Epithelial cell of prostate (primary cell): ENCODE results near the gene GLP2R.
"Not testable (repeated sequence)": the region's sequence is repeated elsewhere in the genome, so short reads cannot be mapped to it uniquely, and the experiment has no call there.

ENCODE experiments used
- DNase-seq: peaks from one replicate; pipeline ENCODE4 v3.0.0-alpha.2; 2011; ENCODE audit warnings: low read depth, low spot score
- H3K27ac ChIP-seq: fragments of 450-650 bp; 2 replicates; pipeline ENCODE4 v1.5.1; 2017; ENCODE audit warnings: mild to moderate bottlenecking

The GLP2R gene

GRCh38 chr17:9825641-9826150 lies at the start of gene GLP2R:
GLP2R (plus strand) TSS chr17:9825924; CDS start chr17:9826064, 140 bp downstream.
- H3K27ac ChIP-seq: no peak within 1 kb of the TSS
- DNase-seq: no peak

- no peak for DNase-seq
- no peak overlapping the region for H3K27ac ChIP-seq
These were observed 48.8 kb upstream of the GLP2R start for GRCh38 chr17:9776911-9777310.

- no peak overlapping the region for H3K27ac ChIP-seq
- no peak for DNase-seq
These were observed 45.2 kb upstream of the GLP2R start for GRCh38 chr17:9780552-9780951.

DNA sequence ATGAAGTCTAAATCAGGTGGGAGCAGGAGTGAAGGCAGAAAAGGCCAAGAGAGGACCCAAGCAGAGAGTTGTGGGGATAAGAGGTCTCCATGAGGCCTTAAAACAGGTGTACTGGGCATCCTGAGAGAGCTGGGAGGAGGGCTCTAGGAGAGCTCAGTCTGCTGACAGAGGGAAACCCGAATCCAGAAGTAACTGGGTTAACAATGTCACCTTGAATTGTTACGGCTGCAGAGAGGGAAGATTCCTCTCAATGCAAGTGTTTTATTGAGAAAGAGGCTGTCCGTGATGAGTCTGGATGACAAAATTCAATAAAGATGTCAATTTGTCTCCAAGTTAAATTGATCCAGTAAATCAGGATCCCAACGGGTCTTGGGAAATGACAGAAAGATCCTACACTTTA lies 42.7 kb upstream of the GLP2R start:
- no peak overlapping the region for H3K27ac ChIP-seq
- DNase-seq: no peak

DNA sequence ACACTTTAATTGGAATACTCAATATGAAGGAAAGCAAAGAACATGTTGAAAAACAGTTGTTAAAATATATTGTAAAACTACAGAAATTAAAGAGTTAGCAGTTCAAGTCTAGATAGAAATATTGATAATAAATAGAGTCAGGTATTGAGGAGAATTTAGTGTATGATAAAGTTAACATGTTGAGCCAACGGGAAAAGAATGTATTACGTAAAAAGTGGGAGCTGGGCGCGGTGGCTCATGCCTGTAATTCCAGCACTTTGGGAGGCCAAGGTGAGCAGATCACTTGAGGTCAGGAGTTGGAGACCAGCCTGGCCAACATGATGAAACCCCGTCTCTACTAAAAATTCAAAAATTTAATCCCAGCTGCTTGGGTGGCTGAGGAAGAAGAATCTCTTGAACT lies 42.3 kb upstream of the GLP2R start:
- not testable (repeated sequence) for H3K27ac ChIP-seq, DNase-seq

DNA sequence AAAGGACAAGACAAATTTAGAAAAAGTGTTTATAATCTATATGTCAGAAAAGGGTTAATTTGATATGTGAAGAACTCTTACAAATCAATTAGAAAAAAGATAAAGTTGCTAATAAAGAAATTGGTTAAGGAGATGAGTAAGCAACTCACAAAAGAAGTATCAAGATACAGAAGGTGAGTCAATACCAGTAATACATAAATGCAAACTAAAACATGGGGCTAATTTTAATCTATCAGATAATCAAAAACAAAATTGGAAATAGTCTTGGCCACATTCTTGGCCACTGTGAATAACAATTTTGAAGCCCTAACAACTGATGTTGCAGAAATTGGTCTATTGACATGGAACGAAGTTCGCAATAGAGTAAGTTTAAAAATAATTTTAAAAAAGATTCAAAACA lies 41.2 kb upstream of the GLP2R start:
- no peak overlapping the region for H3K27ac ChIP-seq
- DNase-seq: no peak

- H3K27ac ChIP-seq: no peak overlapping the region
- no peak for DNase-seq
These were observed 37.1 kb upstream of the GLP2R start for GRCh38 chr17:9788601-9789000.

- DNase-seq: no peak
- H3K27ac ChIP-seq: no peak overlapping the region
These were observed 35.4 kb upstream of the GLP2R start for GRCh38 chr17:9790316-9790715.

GRCh38 chr17:9790889-9791876 lies 34.5 kb upstream of the GLP2R start, which contains the start of gene DHRS7C:
DHRS7C (minus strand) TSS chr17:9791592; CDS start chr17:9791284, 308 bp downstream.
- DNase-seq: no peak
- H3K27ac ChIP-seq: no peak within 1 kb of the TSS

DNA sequence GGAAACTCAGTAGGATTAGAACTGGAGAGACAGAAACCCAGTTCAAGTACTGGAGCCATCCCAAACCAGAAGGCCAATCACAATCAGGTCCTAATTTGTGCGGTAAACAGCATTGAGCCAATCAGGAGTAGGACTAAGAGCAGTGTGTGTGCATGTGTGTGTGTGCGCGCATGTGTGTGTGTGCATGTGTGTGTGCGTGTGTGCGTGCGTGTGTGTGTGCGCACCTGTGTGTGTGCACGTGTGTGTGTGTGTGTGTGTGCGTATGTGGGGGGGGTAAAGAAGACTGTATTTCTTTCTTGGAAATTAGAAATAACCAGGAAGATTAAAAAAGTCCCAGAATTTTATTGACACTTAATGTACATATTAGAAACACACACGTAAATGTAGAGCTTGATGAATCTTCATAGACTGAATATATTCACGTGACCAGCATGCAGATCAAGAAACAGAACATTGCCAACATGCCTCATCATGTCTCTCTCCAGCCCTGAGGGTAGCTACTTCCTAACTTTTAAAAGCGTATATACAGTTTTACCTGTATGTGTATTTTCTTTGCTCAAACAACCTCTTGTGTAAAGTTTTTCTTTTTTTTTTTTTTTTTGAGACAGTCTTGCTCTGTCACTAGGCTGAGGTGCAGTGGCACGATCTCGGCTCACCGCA lies 33.4 kb upstream of the GLP2R start:
- H3K27ac ChIP-seq: no peak overlapping the region
- no peak for DNase-seq

GRCh38 chr17:9798008-9798407 lies 27.7 kb upstream of the GLP2R start:
- H3K27ac ChIP-seq: no peak overlapping the region
- DNase-seq: no peak

- no peak overlapping the region for H3K27ac ChIP-seq
- no peak for DNase-seq
These were observed 27.0 kb upstream of the GLP2R start for GRCh38 chr17:9798724-9799123.

DNA sequence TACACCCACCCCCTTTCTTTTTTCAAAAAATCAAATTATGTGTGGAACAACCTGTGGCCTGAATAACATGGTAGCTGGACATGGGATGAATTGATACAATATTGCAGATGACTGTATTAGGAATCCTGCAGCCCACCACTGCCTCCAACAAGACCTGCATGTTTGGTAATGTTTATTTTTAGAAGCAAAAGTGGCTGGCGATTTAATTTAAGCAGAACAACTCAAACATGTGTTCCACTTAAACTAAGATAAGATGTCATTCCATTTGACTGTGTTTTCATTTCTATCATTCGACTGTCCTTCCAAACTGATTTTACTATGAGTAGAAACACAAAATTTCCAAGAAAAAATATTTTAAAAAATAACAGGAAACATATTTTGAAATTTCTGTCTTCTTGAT lies 24.2 kb upstream of the GLP2R start:
- no peak overlapping the region for H3K27ac ChIP-seq
- DNase-seq: no peak

DNA sequence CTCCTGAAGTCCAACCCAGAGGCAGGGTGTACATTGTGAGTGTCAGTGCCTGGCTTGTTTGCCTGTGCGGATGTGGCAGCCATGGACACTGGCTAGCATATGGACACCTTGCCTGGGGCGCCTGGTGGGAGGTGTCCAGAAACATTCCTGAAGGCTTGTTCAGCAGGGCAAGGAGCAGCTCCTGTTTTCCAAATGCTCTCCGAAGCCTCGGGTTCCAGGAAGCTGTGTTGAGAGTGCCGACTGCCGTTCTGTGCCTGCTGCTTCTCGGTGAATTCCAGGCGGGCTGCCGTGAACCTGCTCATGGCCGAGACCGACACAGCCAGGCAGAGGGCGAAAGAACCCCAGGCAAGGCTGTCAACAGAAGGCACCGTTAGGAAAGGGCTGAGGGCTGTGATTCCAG lies 23.4 kb upstream of the GLP2R start:
- DNase-seq: no peak
- no peak overlapping the region for H3K27ac ChIP-seq

- no peak overlapping the region for H3K27ac ChIP-seq
- DNase-seq: no peak
These were observed 23.0 kb upstream of the GLP2R start for GRCh38 chr17:9802697-9803096.

- no peak overlapping the region for H3K27ac ChIP-seq
- DNase-seq: no peak
These were observed 20.0 kb upstream of the GLP2R start for GRCh38 chr17:9805769-9806168.

DNA sequence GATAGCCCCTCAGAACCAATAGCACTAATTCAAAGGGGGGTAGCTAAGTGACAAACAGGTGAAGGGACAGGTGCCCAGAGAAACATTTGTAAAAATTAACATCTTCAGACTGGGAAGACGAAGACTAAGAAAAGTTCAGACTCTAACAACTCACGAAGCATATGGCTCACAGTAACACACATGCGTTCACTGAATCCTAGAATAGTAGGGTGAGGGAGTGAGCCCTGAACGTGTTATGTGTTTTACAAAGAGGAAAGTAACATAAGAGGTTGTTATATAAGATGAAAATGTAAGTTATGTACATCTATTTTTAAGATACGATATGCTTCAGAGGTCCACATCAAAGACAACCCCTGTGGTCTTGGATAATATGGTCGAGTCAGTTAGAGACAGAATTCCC lies 19.0 kb upstream of the GLP2R start:
- DNase-seq: no peak
- H3K27ac ChIP-seq: no peak overlapping the region

GRCh38 chr17:9809409-9809808 lies 16.3 kb upstream of the GLP2R start:
- no peak overlapping the region for H3K27ac ChIP-seq
- DNase-seq: no peak

DNA sequence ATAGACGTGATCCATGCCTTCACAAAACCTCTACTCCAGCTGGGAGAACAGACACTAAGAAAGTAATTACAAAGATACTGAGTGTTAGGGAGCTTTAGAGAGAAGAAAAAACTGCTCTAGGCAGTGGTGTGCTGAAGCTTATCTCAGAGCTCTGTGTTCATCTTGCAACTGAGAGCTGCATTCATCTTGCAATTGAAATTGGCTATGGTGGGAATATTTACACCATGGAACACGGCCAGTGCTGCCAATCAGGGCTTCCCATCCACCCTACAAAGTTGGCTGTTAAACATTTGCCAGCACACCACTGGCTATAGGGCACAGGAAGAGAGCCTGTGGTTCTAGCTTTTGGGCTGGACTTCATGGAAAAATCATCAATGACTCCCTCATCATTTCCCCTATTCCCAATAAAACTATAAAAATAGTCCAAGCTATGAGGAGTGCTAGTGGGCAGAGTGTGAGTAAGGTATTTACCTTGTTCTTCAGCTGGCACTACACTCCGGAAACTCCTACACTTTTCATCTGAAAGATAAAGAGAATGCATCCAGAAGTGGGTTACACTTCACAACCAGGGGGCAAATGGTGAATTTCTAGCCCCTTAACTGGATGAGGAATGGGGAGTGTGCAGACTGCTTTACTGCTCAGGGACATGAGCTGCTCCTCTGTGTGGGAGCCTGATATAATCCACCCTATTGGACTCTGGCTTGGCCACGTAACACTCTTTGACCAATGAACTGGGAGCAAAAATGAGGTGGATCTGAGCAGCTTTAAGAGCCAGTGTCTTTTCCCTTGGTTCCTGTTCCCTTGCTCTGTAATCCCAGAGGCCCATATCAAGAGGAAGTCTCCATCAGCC lies 15.4 kb upstream of the GLP2R start:
- H3K27ac ChIP-seq: no peak overlapping the region
- no peak for DNase-seq

GRCh38 chr17:9811086-9811485 lies 14.6 kb upstream of the GLP2R start:
- H3K27ac ChIP-seq: no peak overlapping the region
- no peak for DNase-seq
